Stimulated activated CD8-positive, alpha-beta memory T cell treated with anti-CD3 and anti-CD28 coated beads, Interleukin-12 subunit alpha, Interleukin-12 subunit beta, amount 100 ng/mL, for 24 hours (primary cell): ENCODE results near the gene FUS.

Experiments used
- DNase-seq: peaks from one replicate; pipeline ENCODE4 v3.0.0-alpha.2; 2020; ENCODE audit errors: extremely low read depth

Gene FUS

DNA sequence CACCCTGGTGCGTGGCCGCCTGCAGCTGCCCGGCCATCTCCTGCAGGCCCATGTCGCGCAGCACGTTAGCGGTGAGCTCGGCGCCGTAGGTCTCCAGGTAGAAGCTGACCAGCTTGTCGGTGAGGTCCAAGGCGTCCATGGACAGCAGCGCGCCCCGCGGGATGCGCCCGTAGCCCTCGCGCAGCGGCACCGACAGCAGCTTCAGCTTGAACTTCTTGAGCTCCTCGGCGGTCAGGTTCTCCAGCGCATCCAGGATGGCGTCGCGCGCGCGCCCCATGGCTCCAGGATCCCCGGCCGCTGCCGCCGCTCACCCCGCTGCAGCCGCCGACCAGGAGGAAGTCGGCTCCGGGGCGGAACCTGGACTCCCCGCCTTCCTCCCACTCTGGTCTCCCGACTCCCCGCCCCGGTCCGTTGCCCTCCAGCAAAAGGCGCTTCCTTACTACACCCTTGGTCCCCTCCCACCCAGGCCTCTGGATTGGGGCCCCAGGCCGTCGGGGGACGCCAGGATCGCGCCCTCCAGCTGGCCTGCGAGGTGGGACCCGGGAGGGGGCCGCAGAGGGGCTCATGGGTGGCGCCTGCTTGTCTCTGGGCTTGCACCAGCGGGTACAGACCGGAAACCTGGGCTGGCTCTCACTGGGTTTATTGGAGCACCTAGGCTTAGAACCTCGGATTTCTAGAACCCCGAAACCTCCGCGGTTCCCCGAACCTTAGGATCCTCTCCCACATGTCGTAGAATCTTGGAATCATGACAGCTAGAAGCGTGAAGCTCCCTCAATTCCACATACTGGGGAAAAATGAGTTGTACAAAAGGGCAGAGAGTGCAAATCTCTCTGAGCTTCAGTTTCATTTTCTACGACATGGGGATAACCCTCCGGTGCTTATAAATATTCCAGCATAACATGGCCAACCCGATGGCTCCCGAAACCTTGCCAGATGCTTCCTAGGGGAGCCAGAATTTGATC lies 22.8 kb downstream of the FUS start, which contains the start of gene PYCARD:
Gene PYCARD, minus strand, starts transcription at position 347 of the 962 bp plus-strand sequence. Its CDS starts 70 bp downstream, at position 277.
- DNase-seq, result no peak

DNA sequence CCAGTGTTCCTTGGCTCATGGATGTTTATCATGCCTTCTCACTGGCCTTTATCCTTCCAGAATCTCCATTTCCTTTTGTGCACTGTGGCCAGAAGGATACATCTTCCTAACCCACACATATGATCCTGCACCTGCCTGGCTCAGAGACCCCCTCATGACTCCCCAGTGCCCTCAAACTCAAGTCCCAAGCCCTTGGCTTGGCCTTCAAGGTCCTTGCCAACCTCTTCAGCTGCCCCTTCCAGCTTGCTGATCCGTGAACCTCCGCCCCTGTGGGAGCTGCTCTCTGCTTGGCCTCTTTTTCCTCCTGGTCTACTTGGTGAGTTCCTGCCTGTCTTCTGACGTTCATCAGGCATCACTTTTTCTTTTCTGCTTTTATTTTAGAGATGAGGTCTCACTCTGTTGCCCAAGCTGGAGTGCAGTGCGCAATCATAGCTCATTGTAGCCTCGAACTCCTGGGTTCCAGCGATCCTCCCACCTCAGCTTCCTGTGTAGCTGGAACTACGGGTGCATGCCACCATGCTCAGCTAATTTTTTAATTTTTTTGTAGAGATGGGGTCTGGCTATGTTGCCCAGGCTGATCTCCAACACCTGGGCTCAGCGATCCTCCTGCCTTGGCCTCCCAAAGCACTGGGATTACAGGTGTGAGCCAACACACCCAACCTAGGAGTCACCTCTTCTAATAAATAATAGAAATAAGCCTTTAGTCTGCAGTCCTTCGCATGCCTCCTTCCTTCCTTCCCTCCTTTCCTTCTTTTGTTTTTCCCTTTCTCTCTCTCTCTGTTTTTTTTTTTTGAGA lies 25.1 kb downstream of the FUS start:
- DNase-seq, result no peak

DNA sequence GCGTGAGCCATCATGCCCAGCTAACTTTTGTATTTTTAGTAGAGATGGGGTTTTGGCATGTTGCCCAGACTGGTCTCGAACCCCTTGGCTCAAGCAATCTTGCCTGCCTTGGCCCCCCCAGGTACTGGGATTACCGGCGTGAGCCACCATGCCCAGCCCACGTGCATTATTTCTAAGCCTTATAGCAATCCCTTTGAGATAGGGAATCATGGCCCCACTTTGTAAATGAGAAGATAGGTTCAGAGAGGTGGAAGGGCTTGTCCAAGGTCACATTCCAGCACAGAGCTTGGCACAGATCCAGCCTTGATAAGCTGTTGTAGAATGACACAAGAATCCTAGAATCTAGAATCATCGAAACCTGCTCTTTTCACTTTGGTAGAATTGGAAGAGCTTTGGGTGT lies 26.8 kb downstream of the FUS start:
- no peak for DNase-seq

DNA sequence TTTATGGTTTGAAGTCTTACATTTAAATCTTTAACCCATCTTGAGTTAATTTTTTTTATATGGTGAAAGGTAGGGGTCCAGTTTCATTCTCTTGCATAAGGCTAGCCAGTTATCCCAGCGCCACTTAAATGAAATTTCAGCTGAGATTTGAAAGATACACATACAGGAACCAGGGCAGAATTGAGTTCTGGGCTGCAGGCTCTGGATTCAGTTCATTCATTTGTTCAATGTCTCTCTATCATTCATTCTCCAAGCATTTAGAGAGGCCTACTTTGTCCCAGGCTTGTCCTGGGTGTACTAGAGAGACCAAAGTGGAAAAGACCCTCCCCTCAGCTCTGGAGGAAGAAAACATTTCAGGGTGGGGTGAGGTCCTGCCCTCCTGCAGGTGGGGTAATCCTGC lies 33.4 kb downstream of the FUS start:
- DNase-seq, result no peak

DNA sequence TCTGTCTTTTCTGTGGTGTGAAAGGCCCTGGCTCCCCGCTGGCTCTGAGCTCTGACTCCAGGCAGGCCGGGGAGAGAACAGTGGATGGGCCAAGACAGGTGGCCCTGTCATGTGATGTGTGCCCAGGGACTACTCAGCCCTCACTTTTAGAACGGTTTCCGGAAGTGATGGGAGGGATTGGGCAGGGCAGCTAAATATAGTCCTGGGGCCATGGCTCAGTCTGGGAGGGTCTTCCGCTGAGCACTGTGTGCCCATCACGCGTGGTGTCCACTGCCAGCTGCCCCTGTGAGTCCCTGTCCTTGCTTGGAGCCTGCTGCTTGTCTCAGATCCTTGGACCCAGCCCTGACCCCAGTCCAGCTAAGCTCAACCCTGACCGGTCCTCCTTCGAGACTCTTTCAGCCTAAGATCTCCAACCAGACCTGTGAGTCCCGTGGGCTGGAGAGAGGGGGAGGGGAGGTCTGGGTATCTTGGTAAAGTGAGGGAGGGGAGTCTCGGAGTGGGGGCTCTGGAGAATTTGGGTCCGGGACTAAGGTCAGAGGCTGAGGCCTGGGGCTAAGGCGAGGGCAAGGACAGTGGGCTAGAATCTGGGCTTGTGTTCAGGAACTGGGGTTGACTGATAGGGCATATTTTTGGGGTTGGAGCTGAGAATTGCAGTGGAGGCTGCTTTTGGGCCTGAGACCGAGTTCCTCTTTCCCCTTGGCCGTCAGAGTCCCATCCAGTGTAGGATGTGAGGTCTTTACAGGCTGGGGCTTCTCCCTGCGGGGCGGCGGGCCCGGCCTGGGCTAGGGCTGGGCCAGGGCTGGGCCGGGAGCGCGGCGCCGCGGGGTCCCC lies 34.2 kb downstream of the FUS start, which contains the start of gene TRIM72:
Gene TRIM72, plus strand, starts transcription at position 243 of the 831 bp plus-strand sequence. CDS start 620 bp downstream, outside the sequence.
- DNase-seq, result no peak

DNA sequence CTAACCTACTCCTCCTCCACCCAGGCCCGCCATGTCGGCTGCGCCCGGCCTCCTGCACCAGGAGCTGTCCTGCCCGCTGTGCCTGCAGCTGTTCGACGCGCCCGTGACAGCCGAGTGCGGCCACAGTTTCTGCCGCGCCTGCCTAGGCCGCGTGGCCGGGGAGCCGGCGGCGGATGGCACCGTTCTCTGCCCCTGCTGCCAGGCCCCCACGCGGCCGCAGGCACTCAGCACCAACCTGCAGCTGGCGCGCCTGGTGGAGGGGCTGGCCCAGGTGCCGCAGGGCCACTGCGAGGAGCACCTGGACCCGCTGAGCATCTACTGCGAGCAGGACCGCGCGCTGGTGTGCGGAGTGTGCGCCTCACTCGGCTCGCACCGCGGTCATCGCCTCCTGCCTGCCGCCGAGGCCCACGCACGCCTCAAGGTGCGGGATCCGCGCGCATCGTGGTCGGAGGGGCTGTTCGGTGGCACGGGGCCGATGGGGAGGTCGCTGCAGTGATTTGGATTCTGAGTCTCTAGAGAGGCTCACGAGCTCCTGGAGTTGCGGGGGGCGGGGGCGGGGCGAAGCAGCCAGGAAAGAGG lies 34.9 kb downstream of the FUS start:
- DNase-seq, result no peak

DNA sequence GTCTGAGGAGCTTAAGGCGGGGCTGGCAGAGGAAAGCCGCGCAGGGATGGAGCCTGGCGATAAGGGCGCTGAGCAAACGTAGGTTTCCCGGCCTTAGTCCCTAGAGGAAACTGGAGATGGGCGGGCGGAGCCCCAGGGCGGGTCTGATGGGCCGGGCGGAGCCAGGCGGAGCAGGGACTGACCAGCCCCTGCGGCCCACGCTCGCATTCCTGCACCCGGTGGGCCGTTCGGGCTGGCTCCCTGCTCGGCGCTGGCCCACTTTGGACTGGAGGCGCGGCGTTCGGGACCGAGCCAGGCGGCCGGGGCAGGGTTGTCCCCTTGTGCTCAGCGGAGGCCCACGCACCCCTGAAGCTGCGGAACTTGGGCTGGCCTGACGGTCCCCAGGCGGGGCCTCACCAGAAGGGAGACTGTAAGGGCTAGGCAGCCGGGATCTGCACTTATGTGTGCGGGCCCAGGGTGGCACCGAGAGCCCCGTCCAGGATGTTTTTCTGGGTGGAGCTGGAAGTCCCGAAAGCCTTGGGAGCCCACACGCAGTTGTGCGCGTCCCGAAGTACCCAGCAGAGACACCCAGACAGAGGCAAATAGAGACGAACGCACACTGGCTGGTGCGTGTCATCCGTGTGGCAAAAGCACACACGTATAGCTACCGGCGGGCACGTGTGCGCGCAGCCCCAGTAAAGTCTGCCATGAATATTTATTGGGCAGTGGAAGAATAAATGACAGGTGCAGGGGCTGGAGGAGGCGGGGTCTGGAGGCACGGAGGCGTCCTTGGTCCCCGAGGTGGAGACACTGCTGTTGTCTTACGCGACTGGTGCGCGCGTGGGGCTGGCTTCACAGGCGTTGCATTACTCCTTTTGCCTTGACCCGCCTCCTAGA lies 35.6 kb downstream of the FUS start:
- no peak for DNase-seq

DNA sequence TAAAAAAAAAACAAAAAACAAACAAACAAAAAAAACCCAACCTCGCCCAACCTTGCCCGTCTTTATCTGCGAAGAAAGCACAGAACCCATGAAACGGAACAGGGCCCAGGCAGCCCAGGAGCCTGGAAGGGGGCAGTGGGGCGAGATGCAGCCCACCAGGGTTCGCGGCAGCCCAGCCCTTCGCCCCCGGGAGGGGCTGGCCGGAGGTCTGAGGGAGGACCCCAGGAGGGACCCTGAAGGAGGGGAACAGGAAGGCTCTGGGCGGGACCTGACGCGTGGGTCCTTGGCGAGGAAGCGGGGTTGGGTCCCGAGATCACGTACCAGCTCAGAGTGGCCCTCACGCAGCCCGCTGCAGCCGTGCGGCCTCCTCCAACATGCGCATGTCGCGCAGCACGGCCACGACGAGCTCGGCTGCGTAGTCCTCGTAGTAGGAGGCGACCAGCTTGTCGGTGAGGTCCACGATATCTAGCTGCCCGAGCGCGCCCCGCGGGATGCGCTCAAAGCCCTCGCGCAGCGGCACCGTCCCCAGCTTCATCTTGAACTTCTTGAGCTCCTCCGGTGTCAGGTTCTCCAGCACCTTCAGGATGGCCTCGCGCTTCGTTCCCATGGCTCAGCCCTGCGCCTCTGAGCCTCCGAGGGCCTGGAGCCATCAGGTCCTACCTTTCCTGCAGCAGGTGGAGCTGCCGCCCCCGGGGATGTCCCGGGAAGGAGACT lies 36.6 kb downstream of the FUS start, which contains the start of gene PYDC1:
Gene PYDC1, minus strand, starts transcription at position 714 of the 714 bp plus-strand sequence. Its CDS starts 107 bp downstream, at position 607.
- DNase-seq, result no peak

DNA sequence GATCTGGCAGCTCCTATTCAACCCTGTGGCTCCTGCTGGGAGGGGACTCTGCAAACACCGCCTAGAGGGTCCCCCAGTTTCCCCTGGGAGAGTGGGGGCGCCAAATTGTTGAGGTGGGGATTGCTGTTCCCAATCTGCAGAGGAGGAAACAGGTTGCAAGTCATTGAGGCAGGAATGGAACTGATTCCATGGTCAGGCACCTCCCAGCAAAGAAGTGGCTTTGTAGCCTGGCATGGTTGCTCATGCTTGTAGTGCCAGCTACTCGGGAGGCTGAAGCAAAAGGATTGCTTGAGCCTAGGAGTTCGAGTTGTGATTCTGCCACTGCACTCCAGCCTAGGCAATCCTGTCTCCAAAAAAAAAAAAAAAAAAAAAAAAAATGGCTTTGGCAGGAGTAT lies 37.2 kb downstream of the FUS start:
- DNase-seq, result no peak

DNA sequence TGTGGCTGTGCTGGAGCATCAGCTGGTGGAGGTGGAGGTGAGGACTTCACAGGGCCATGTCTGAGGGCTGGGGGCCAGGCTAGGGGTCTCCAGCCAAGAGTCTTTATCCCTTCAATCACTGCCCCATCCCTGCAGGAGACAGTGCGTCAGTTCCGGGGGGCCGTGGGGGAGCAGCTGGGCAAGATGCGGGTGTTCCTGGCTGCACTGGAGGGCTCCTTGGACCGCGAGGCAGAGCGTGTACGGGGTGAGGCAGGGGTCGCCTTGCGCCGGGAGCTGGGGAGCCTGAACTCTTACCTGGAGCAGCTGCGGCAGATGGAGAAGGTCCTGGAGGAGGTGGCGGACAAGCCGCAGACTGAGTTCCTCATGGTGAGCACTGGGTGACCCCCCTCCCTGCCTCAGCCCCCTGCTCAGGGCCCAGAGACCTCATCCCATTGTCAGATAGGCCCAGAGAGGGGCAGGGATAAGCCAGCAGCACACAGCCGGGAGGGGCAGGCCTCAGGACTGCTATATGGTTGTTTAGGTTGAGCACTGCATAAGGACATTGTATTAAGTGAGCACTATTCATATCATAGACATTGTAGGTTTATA lies 39.3 kb downstream of the FUS start:
- DNase-seq, result no peak

DNA sequence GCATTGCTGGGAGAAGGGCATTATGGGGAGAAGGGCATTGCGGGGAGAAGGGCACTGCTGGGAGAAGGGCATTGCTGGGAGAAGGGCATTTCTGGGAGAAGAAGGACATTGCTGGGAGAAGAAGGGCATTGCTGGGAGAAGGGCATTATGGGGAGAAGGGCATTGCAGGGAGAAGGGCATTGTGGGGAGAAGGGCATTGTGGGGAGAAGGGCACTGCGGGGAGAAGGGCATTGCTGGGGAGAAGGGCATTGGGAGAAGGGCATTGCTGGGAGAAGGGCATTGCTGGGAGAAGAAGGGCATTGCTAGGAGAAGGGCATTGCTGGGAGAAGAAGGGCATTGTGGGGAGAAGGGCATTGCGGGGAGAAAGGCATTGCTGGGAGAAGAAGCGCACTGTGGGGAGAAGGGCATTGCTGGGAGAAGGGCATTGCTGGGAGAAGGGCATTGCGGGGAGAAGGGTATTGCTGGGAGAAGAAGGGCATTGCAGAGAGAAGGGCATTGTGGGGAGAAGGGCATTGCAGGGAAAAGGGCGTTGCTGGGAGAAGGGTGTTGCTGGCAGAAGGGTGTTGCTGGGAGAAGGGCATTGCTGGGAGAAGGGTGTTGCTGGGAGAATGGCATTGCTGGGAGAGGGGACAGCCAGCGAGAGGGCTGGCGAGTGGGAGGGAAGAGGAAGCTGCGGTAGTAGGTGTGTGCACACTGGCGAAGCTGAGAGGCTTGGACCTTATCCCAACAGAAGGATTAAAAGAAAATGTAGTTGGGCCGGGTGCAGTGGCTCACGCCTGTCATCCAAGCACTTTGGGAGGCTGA lies 41.6 kb downstream of the FUS start:
- no peak for DNase-seq

DNA sequence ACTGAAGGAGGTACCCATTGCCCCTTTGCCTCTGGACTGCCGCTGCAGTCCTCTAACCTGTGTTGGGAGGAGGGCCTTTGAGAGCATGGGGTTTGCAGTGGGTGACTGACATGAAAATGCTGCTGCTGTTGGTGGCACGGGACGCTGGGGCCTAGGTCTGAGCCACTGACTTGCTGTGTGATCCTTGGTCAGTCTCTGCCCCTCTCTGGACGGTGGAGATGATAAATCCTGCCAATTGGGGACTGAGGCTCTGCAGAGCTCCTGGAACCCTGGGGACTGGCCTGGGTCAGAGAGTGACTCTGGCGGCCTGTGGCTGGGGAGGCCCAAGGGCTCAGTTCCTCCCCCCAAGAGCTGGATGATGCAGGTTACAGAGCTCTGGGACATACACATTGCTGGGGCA lies 43.1 kb downstream of the FUS start:
- no peak for DNase-seq

DNA sequence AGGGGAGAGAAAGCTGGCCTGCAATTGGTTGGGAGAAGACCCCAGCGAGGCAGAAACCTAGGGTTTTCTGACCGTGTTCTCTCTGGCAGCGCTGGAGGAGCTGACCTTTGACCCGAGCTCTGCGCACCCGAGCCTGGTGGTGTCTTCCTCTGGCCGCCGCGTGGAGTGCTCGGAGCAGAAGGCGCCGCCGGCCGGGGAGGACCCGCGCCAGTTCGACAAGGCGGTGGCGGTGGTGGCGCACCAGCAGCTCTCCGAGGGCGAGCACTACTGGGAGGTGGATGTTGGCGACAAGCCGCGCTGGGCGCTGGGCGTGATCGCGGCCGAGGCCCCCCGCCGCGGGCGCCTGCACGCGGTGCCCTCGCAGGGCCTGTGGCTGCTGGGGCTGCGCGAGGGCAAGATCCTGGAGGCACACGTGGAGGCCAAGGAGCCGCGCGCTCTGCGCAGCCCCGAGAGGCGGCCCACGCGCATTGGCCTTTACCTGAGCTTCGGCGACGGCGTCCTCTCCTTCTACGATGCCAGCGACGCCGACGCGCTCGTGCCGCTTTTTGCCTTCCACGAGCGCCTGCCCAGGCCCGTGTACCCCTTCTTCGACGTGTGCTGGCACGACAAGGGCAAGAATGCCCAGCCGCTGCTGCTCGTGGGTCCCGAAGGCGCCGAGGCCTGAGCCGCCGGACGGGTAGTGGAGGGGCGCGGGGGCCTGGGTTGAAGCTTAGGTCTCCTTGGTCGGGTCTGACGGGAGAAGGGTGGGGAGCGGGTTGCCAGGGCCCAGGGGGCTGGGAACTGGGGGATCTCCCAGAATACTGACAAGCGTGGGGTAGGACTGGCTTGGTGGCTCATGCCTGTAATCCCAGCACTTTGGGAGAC lies 44.4 kb downstream of the FUS start:
- no peak for DNase-seq

DNA sequence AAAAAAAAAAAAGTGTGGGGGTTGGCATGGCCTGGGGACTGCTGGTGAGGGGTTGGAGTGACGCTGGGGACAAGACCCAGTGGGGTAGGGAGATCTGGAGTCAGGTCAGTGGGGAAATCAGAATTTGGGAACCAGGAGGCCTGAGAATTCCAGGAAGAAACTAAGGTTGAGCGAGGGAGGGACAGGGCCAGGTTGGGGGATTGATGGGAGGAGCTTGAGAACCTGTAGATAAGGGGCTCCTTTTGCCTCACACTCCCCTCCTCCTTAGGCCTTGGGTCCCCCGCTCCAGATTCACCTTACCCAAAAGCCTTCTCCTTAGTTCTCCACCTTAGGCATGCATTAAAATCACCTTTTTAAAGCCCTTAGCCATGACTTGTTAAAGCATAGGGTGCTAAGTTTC lies 45.3 kb downstream of the FUS start:
- DNase-seq, result no peak

DNA sequence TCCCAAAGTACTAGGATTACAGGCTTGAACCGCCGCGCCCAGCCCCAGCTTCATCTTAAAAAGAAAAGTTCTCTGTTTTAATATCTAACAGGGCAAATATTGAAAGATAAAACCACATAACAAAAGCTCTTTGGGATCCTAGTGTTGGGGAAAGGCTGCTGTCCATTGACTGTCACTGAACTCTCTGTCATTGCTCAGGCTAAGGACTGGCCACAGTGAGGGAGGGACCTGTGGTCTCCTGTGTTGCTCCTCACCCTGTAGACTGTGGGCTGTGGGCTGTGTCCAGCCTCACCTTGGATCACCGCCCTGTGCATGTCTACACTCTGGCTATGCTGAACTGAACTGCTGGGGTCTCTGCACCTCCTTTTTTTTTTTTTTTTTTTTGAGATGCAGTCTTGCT lies 48.3 kb downstream of the FUS start:
- no peak for DNase-seq

DNA sequence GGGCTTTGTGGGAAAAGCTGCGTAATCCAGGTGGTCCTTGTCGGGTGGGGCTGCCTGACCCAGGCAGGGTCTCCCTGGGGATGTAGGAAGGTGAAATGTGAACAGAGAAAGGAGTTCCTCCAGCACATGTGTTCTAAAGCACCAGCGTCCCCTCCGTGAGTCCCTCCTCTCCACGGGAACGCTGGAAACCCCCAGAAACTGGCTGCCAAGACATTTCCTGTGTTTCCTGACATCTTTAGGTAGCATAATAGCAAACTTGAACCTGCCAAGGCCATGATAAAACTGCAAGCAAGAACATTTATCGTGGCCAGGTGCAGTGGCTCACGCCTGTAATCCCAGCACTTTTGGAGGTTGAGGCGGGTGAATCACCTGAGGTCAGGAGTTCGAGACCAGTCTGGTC lies 49.6 kb downstream of the FUS start:
- no peak for DNase-seq

DNA sequence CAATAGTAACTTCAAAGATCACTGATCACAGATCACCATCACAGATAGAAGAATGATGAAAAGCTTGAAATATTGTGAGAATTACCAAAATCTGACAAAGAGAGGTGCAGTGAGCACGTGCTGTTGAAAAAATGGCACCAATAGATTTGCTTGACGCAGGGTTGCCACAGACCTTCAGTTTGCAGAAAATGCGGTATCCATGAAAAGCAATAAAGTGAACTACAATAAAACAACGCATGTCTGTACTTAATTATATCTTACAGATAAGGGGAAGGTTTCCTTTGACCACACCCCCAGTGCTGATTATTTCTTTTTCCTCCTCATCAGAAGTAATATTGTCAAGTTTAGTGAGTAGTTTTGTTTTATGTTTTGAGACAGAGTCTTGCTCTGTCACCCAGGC lies 58.1 kb downstream of the FUS start:
- no peak for DNase-seq
